ENCODE measurements around the gene COPA.

COPA gene

DNA sequence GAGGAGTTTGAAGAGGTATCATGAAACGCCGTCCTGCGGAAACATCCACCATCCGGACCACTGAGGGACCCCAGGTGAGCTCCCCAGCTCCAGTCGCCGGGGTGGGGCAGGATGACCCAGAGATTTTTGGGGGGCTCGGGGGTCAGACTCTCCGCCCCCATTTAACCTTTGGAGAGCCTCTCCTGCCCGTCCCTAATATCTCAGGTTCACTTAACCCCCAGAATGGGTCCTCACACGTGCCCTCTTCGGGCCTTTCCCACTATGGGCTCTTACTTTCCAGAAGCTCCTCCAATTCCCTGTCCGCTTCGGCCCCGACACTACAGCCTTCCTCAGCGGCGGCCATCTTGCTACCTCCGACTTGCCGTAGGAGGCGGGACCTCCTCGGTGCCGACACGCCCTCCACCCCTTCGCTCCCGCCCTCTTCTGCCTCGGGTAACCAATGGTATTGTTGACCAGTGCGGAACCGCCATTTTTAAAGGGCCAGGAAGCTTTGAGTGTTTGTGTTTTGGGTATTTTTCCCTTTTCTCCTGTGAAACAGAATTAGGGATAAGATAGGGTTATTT lies 58.2 kb downstream of the COPA start, which contains the start of gene PEX19:
PEX19 (minus strand) TSS at position 352 of the 563 bp plus-strand sequence; CDS start at position 343, 9 bp downstream.
- no peaks in the 10 kb centered on the region for H3K27me3 ChIP-seq (ENCODE audit: insufficient read depth, low read depth, severe bottlenecking)
- peak within 1 kb of the TSS; percentile 82 for H3K4me3 ChIP-seq (ENCODE audit: low read depth, low read length)
- peaks cover 42% of the 10 kb centered on the region for H3K36me3 ChIP-seq
- DNase-seq: peak; percentile 99
- TF ChIP-seq, protein P1, sequence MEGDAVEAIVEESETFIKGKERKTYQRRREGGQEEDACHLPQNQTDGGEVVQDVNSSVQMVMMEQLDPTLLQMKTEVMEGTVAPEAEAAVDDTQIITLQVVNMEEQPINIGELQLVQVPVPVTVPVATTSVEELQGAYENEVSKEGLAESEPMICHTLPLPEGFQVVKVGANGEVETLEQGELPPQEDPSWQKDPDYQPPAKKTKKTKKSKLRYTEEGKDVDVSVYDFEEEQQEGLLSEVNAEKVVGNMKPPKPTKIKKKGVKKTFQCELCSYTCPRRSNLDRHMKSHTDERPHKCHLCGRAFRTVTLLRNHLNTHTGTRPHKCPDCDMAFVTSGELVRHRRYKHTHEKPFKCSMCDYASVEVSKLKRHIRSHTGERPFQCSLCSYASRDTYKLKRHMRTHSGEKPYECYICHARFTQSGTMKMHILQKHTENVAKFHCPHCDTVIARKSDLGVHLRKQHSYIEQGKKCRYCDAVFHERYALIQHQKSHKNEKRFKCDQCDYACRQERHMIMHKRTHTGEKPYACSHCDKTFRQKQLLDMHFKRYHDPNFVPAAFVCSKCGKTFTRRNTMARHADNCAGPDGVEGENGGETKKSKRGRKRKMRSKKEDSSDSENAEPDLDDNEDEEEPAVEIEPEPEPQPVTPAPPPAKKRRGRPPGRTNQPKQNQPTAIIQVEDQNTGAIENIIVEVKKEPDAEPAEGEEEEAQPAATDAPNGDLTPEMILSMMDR (IDR thresholded peaks at IDR 0.05; ENCODE audit: low read depth, low read length): no peak
- H3K9me3 ChIP-seq (ENCODE audit: severe bottlenecking): no peaks in the 10 kb centered on the region
- peak within 1 kb of the TSS; percentile 80 for H3K27ac ChIP-seq

DNA sequence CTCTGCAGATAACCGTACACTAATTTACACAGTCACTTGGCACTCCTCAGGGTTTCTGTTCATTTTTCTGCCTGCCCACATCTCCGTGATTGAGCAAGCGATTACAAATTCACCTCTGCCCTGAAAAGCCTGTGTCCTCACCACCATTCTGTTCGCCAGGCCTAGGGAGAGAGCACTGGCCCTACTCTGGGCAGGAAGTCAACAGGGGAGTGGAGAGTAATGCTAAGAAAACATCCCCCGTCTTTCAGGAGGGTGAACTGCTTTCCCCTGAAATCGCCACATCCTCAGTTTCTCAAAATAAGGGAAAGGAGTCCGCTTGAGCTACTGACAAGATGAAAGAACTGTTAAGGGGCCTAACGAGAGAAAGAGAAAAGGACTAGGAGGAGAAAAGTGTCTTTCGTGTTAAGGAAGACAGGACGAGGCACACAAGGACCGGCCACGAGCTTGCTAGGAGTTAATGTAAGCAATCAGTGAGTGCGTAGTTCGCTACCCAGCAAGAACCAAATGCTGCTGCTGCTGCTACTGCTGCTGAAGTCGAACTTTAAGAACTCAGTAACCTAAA lies 58.7 kb downstream of the COPA start:
- H3K36me3 ChIP-seq: peaks cover 42% of the 10 kb centered on the region
- DNase-seq: no peak
- peak overlapping the region; percentile 82 for H3K4me3 ChIP-seq (ENCODE audit: low read depth, low read length)
- peak overlapping the region; percentile 80 for H3K27ac ChIP-seq
- H3K9me3 ChIP-seq (ENCODE audit: severe bottlenecking): no peaks in the 10 kb centered on the region
- no peaks in the 10 kb centered on the region for H3K27me3 ChIP-seq (ENCODE audit: insufficient read depth, low read depth, severe bottlenecking)
- TF ChIP-seq, protein P1 (IDR thresholded peaks at IDR 0.05; ENCODE audit: low read depth, low read length): no peak

DNA sequence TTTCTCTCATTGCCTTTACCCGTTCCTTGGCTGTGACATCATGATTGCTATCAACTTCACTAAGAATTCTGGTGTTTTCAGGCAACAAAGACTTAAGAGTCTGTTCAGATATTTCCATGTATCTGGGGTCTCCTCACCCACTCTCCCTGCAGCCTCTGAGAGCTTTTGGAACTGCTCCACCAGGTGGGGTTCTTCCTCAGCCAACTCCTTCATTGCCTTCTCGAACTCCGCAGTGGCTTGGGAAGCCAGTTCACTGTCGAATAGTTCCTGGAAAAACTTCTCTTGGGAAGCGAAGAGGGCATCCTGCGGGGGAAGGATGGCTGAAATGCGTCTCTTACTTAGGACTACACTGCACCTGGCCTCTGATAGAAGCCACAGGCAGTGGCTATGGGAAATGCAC lies 60.2 kb downstream of the COPA start:
- Histone ChIP-seq H3K36me3 (peaks cover 54% of the 10 kb centered on the region), H3K27me3 (ENCODE audit: insufficient read depth, low read depth, severe bottlenecking) (no peaks in the 10 kb centered on the region), H3K4me3 (ENCODE audit: low read depth, low read length) (no peak overlapping the region), H3K9me3 (ENCODE audit: severe bottlenecking) (no peaks in the 10 kb centered on the region), H3K27ac (no peak overlapping the region)
- no peak for DNase-seq
- TF ChIP-seq, protein P1 (IDR thresholded peaks at IDR 0.05; ENCODE audit: low read depth, low read length): peak; percentile 31; the same call in 1 of the 2 replicates

DNA sequence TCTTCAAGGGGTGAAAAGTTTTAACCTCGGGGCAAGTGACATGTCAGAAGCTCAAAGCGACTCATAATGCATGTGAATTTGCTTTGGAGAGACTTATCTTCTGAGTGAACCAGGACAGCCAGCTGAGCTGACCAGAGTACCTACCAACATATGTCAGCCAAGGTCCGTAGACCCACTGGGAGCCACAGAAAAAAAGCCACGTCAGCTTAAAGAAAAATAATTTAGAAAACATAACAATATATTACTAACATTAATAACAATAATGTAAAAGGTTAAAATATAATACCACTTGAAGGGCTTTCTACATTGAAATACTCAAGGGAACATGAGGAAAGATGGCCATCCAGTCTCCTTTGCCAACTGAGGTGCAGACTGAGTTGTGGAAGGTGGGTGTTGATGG lies 65.1 kb downstream of the COPA start:
- no peak for DNase-seq
- Histone ChIP-seq H3K36me3 (peaks cover 61% of the 10 kb centered on the region), H3K27me3 (ENCODE audit: insufficient read depth, low read depth, severe bottlenecking) (no peaks in the 10 kb centered on the region), H3K27ac (no peak overlapping the region), H3K9me3 (ENCODE audit: severe bottlenecking) (no peaks in the 10 kb centered on the region), H3K4me3 (ENCODE audit: low read depth, low read length) (no peak overlapping the region)
- TF ChIP-seq, protein P1 (IDR thresholded peaks at IDR 0.05; ENCODE audit: low read depth, low read length): no peak

DNA sequence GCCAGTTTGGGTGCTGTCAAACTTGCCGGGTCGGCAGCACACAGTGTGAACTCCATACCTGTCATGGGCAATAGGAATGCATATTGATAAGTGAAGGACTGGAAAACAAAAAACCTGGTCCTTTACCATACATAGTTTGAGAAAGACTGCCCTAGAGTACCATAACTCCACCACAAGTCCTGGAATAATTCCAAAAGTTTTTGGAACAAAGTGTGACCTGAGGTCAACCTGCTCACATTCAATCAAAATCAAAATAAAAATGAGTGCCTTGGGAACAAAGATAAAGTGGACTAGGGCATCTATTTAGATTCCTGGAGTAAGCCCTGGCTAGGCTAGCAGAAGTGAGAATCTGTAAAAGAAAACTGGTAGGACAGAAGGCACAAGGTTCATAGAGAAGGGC lies 65.7 kb downstream of the COPA start:
- DNase-seq: no peak
- Histone ChIP-seq H3K36me3 (peaks cover 54% of the 10 kb centered on the region), H3K4me3 (ENCODE audit: low read depth, low read length) (no peak overlapping the region), H3K27me3 (ENCODE audit: insufficient read depth, low read depth, severe bottlenecking) (no peaks in the 10 kb centered on the region), H3K27ac (no peak overlapping the region), H3K9me3 (ENCODE audit: severe bottlenecking) (no peaks in the 10 kb centered on the region)
- TF ChIP-seq, protein P1 (IDR thresholded peaks at IDR 0.05; ENCODE audit: low read depth, low read length): no peak

DNA sequence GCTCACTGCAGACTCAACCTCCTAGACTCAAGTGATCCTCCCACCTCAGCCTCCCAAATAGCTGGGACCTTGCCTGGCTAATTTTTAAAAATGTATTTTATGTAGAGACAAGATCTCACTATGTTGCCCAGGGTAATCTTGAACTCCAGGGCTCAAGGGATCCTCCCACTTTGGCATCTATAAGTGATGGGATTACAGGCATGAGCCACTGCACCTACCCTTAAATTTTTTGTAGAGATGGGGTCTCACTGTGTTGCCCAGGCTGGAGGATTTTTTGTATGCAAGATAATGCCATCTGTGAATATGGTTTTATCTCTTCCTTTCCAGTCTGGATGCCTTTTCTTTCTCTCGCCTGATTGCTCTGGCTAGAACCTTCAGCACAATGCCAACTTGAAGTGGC lies 72.0 kb downstream of the COPA start:
- no peak for DNase-seq
- Histone ChIP-seq H3K27ac (no peak overlapping the region), H3K36me3 (no peaks in the 10 kb centered on the region), H3K4me3 (ENCODE audit: low read depth, low read length) (no peak overlapping the region), H3K9me3 (ENCODE audit: severe bottlenecking) (no peaks in the 10 kb centered on the region), H3K27me3 (ENCODE audit: insufficient read depth, low read depth, severe bottlenecking) (no peaks in the 10 kb centered on the region)
- TF ChIP-seq, protein P1 (IDR thresholded peaks at IDR 0.05; ENCODE audit: low read depth, low read length): no peak
